ENCODE data around the gene U2AF2. TPM values are rescaled to one million over a fixed set of nuclear protein-coding genes. Genes with fewer than 3 reads are reported as not detected.

The U2AF2 gene
- total RNA-seq, 1 experiment from 2014 or later: 139 TPM

DNA sequence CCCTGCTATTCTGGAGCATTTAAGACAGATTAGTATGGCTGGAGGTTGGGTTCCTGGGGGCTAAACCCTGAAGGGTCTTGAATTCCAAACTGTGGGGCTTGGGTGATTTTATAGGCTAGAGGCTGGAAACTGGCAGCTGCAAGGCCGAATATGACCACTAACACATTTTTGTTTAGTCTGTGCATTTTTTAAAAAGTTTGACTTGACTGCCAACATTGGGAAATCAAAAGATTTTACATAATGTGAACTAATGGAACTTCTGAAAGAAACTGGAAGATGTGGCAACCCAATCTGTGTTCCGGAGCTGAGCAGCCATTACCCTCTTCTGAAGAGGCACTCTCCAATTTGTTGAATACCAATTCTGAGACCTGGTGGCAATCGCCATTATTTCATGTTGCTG lies 35.5 kb upstream of the U2AF2 start:
- in situ Hi-C loops (cut with HindIII; ENCODE audit: low pct_unique_long_range_greater_than_20kb, low sequenced_read_pairs): no loop called here
- DNase-seq (ENCODE audit: low read depth, low spot score): no peak

DNA sequence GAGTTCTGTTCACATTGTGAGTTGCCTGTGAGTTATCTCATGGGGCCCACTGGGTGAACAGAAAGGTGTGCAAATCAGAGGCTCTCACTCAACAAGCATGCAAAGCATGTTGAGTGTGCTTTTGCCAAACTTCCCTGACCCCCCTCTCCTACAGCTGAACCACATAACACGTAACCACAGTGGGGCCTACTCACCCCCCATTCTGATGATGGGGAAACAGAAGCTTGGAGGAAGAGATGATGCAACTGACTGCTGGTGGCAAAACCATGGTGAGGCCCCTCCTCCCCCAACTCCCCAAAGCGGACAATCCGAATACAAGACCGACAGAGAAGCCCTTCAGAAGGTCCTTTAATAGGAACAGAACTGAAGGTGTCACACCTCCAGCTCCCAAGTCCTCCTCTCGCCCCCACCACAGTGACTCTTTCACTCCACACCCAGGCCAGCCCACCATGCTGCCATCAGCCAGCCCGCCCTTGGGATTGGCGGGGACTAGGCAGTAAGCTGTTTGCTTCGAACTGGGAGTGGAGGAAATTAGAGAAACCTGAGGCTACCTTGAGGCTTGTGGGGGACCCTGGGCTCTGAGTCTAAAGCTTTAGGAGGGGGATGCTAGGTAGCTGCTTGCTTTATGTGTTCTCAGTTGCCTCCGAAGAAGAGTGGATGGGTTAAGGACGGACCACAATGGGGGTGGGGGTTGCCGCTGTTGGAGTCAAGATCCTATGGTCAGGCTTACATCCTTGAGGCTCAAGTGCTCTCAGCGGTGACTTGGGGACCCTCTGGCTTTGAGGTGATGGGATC lies 34.2 kb upstream of the U2AF2 start:
- in situ Hi-C loops (cut with HindIII; ENCODE audit: low pct_unique_long_range_greater_than_20kb, low sequenced_read_pairs): no loop called here
- no peak for DNase-seq (ENCODE audit: low read depth, low spot score)

DNA sequence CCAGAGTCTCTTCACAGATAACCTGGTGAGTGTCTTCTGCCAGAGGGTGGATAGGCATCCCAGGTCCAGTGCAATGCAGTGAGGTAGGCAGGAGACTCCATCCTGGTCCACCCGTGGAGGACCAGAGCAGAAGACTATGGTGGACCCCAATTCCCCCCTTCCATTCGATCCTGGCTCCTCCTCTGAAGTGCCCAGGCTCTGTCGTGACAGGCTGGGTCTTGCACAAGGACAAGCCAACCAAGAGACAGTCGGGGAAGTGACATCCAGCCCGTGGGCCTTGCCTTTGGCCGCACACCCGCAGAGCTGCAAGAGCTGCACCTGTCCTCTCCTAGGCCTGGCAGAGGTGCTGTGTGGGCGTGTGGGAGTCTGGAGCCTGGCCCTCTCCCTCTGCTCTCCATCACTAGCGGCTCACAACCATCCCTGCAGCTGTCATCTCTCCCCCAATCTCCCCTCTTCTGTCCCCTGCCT lies 33.6 kb upstream of the U2AF2 start:
- no peak for DNase-seq (ENCODE audit: low read depth, low spot score)
- in situ Hi-C loops (cut with HindIII; ENCODE audit: low pct_unique_long_range_greater_than_20kb, low sequenced_read_pairs): no loop called here

DNA sequence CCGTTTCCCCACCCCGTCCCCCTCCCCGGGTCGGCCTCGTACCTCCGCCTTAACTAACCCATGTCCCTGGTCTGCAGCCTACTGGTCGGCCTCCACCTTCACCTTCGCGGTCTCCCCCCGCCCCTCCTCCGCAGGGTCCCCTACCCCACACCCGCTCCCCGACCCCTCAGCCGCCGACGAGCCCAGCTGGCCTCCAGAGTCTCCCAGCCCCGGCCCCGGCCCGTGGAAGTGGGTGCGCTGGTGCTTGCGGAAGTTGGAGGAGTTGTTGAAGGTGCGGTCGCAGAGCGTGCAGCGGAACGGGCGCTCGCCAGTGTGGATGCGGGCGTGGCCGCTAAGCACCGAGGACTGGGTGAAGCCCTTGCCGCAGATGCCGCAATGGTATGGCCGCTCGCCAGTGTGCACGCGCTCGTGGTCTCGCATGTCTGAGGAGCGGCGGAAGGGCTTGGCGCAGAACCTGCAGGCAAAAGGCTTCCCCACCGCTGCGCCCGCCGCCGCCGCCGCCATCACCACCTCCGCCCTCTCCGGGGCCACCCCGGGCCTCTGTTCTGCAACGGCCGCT lies 33.1 kb upstream of the U2AF2 start:
- in situ Hi-C loops (cut with HindIII; ENCODE audit: low pct_unique_long_range_greater_than_20kb, low sequenced_read_pairs): no loop called here
- DNase-seq (ENCODE audit: low read depth, low spot score): no peak

DNA sequence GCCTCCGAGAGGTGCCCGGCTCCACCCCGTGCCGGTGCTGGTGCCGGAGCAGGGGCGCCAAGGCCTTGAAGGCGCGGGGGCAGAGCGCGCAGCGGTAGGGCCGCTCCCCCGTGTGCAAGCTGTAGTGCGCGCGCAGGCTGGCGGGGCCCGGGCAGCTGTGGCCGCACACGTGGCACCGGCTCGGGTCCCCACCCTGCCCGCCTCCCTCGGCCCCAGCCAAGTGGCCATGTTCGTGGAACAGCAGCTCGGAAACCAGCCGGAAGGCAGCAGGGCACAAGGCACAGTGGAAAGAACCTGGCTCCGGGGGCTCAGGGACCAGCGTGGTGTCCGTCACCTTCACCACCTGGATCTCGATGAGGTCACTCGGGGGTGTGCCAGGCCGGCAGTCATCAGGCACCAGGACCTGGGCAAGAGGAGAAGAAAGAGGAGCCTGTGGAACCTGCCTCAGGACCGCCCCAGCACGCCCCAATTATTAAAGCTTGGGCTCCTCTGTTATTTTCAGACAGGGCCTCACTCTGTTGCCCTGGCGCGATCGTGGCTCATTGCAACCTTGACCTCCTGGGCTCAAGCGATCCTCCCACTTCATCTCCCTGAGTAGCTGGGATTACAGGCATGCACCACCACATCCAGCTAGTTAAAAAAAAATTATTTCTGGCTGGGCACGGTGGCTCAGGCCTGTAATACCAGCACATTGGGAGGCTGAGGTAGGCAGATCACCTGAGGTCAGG lies 32.4 kb upstream of the U2AF2 start:
- in situ Hi-C loops (cut with HindIII; ENCODE audit: low pct_unique_long_range_greater_than_20kb, low sequenced_read_pairs): no loop called here

DNA sequence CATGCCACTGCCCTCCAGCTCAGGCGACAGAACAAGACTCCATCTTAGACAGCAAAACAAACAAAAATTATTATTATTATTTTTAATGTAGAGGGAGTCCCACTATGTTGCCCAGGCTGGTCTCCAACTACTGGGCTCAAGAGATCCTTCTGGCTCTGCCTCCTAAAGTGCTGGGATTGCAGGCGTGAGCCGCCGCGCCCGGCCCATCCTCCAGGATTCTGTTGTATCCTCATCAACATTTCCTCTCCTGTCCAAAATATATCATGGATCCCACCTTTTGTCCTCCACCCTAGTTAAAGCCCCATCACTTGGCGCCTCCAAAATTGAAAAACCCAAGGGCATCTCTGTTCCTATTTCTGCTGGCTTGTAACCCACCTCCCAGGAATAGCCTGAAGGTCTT lies 31.7 kb upstream of the U2AF2 start:
- in situ Hi-C loops (cut with HindIII; ENCODE audit: low pct_unique_long_range_greater_than_20kb, low sequenced_read_pairs): no loop called here
- DNase-seq (ENCODE audit: low read depth, low spot score): no peak

More for the DNA sequence above, 32.4 kb upstream of the U2AF2 start:
- DNase-seq (ENCODE audit: low read depth, low spot score): no peak

DNA sequence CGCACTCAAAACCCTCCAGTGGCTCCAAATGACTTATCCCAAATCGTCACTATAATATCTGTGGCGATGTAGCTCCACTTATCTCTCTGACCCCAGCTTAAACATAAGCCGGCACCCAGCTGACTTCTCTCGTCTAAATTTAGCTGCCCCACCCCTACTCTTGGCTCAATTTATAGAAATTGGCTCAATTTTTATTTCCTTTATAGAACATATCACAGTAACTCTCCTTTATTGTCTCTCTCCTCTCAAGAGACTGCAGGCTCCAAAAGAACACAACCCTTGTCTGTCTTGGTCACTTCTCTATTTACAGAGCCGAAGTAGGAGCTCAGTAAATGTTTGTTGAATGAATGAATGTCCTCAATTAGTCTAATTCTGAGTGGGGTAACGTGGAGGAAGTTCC lies 31.3 kb upstream of the U2AF2 start:
- no peak for DNase-seq (ENCODE audit: low read depth, low spot score)

DNA sequence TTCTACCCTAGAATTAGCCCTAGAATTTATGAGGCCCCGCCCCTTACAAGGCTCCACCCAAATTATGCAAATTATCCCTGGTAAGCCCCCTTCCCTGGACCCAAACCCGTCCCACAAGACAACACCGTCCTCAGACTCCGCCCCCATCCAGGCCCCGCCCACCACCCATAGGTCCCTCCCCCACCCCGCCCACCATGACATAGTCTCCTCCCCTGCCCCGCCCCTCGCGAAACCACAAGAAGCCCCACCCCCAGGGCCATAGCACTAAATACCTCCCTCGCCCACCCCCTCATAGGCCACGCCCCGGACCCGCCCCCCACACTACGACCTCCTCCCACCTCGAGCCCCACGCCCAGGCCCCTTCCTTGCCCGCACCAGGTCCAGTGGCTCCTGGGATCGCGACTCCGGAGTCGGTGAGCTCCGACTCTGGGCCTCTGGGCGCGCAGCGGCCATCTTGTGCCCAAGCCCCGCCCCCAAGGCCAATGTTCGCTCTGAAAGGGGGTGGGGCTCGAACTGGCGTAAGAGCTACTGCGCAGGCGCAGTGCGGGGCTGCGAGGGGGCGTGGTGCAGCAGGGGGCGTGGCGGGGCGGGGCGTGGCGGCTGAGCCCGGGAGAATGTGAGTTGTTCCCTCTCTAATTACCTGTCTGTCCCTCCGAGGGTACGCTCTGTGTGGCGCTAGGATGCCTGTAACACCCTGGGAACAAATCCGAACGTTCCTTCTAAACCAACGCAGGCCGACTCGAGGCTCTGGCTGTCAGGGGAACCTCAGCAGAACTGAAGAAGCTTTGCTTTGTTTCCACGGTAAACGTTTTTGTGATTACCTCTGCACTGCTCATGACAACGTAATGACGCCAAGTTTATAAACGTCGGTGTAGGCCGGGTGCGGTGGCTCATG lies 30.5 kb upstream of the U2AF2 start, which contains the start of gene ZNF784:
Gene ZNF784 (minus strand): TSS at position 458 of the 895 bp plus-strand sequence. CDS start 5 bp downstream, at position 453.
- in situ Hi-C loops (cut with HindIII; ENCODE audit: low pct_unique_long_range_greater_than_20kb, low sequenced_read_pairs): no loop called here
- DNase-seq (ENCODE audit: low read depth, low spot score): peak; percentile 88

More for the DNA sequence above, 31.3 kb upstream of the U2AF2 start:
- in situ Hi-C loops (cut with HindIII; ENCODE audit: low pct_unique_long_range_greater_than_20kb, low sequenced_read_pairs): no loop called here

DNA sequence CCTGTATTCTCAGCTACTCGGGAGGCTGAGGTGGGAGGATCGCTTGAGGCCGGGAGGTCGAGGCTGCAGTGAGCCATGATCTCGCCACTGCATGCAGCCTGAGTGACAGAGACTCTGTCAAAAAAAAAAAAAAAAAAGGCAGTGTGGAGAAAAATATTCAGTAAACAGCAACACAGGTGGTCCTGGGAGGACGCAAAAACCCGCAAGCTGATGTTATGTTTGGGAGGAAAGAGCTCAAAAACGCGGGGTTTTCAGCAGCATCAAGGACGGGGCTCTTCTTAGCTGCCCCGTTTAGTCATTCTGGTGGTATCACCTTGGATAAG lies 29.9 kb upstream of the U2AF2 start:
- in situ Hi-C loops (cut with HindIII; ENCODE audit: low pct_unique_long_range_greater_than_20kb, low sequenced_read_pairs): no loop called here
- no peak for DNase-seq (ENCODE audit: low read depth, low spot score)

DNA sequence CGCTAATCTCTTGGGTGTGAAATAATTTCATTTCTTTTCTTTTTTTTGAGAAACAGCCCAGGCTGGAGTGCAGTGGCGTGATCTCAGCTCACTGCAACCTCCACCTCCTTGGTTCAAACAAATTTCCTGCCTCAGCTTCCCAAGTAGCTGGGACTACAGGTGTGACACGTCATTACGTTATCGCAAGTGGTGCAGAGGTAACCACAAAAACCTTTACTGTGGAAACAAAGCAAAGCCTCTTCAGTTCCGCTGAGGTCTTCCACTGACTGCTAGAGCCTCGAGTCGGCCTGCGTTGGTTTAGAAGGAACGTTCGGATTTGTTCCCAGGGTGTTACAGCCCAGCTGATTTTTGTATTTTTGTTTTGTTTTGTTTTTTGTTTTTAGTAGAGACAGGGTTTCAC lies 28.5 kb upstream of the U2AF2 start:
- in situ Hi-C loops (cut with HindIII; ENCODE audit: low pct_unique_long_range_greater_than_20kb, low sequenced_read_pairs): no loop called here

DNA sequence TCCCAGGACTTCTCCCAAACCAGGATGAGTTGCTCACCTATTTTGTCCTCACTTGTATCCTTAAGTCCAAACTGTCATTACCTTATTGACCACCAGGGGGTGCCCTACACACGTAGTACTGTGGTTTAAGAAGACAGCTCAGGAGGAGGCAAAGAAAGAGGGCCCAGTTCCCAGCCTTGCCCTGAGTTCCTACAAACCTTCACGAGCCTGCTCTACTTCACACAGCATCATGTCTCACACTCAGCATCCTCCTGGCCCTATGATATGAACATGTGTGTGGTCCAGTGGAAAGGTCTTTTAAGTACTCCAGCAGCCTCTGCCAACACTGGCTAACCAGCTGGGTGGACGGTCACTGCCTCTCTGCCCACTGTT lies 22.4 kb upstream of the U2AF2 start:
- DNase-seq (ENCODE audit: low read depth, low spot score): peak; percentile 92
- in situ Hi-C loops (cut with HindIII; ENCODE audit: low pct_unique_long_range_greater_than_20kb, low sequenced_read_pairs): no loop called here

More for the DNA sequence above, 28.5 kb upstream of the U2AF2 start:
- no peak for DNase-seq (ENCODE audit: low read depth, low spot score)

DNA sequence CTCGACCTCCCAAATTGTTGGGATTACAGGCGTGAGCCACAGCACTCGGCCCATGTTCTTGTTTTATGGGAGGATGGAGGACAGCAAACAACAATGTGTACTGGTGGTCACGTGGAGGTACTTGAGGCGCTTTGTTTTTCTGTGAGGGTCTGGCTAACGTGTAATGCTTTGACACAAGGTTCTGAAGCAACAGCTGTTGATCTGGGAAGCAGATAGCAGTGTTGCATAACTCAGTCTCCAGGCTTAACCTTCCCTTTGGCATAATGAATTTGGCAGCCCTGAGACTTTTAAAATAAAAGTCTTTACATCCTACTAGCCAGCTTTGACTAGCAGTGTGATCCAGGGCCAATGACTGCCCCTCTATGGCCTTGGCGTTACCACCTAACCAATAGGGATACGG lies 21.0 kb upstream of the U2AF2 start:
- in situ Hi-C loops (cut with HindIII; ENCODE audit: low pct_unique_long_range_greater_than_20kb, low sequenced_read_pairs): no loop called here
- DNase-seq (ENCODE audit: low read depth, low spot score): no peak

DNA sequence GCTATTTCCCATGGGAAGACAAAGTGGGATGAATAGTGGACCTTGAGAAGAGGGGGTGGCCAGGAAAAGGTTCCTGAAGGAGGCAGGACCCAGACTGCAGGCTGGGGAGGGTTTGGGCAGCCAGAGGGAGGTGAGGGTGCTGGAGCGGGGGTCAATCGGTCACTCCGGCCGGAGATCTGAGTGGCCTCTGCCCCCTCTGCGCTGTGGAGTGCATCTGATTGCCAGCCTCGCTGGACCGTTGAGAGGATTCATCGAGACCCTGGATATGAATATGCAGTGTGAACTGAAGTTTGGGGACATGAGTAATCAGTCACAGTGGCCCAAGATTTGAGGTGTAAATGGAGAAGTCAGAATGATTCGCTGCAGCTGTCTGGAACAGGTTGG lies 19.5 kb upstream of the U2AF2 start:
- DNase-seq (ENCODE audit: low read depth, low spot score): no peak
- in situ Hi-C loops (cut with HindIII; ENCODE audit: low pct_unique_long_range_greater_than_20kb, low sequenced_read_pairs): no loop called here

DNA sequence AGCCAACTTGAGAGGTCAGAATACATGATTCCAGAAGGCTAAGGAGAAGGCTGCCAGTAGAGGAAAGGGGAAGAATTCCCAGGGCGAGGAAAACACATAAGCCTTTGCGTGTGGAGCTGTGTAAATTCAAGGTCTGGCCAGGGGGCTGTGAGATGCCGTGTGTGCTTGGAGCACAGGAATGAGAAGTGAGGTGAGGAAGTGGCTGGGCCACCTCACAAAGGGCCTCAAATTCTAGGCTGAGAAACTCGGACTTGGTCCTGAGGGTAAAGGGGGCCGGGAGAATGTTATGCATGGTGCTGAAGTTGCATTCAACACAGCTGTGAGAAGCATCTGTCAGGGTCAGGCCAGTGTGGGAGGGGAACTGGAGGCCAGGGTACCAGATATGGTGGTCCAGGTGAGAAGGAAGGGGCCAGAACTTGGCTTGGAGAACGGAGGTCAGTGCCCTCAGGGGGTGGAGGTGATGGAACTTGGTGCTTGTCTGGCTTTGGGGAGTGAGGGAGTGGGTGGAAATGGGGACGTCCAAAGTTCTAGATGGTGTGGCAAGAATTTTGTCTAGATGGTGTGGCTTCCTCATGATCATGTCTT lies 18.9 kb upstream of the U2AF2 start:
- in situ Hi-C loops (cut with HindIII; ENCODE audit: low pct_unique_long_range_greater_than_20kb, low sequenced_read_pairs): no loop called here
- no peak for DNase-seq (ENCODE audit: low read depth, low spot score)

DNA sequence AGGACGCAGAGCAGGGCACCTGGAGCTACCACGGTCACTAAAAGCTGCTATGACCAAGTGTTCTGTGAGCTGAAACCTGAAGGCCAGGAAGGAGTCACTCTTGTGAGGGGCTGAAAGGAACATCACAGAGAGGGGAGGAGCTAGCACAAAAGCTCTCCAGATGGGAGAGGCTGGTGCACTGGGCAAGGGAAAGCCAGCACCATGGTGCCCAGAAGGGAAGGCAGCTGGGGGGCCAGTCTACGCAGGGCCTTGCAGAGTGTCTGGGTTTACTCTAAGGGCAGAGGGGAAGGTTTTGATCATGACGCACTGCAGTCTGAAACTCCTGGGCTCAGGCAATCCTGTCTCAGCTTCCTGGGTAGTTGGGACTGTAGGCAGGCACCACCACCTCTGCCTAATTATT lies 18.1 kb upstream of the U2AF2 start:
- in situ Hi-C loops (cut with HindIII; ENCODE audit: low pct_unique_long_range_greater_than_20kb, low sequenced_read_pairs): no loop called here
- DNase-seq (ENCODE audit: low read depth, low spot score): no peak

DNA sequence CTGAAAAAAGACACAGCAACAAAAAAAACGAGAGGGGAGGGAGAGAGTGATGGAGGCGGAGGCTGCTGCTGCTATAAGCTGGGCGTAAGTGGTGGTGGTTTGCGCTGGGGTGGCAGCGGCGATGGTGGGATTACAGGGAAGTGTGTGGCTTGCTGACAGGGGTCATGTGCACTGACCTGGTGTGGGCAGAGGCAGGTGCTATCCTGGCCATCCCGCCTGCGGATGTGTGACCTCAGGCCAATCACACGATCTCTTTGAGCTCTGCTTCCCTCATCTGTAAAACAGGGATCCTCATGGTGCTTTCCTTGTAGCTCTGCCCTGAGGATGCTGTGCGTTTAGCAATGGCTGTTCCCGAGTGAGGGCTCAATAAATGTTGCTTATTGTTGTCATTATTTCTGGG lies 17.3 kb upstream of the U2AF2 start:
- in situ Hi-C loops (cut with HindIII; ENCODE audit: low pct_unique_long_range_greater_than_20kb, low sequenced_read_pairs): no loop called here
- no peak for DNase-seq (ENCODE audit: low read depth, low spot score)

DNA sequence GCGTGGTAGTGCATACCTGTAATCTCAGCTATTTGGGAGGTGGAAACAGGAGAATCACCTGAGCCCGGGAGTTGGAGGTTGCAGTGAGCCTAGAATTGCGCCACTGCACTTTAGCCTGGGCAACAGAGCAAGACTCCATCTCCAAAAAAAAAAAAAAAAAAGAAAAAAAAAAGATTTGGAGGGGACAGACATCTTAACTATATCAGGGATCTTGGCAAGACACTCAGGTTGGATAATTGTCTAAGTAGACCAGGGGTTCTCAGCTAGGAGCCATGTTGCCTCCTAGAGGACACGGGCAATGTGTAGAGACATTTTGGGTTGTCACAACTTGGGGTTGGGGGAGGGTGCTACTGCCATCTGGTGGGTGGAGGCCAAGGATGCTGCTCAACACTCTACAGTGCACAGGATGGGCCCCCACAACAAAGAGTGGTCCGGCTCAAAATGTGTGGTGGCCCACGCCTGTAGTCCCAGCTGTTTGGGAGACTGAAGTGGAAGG lies 15.9 kb upstream of the U2AF2 start:
- in situ Hi-C loops (cut with HindIII; ENCODE audit: low pct_unique_long_range_greater_than_20kb, low sequenced_read_pairs): no loop called here
- DNase-seq (ENCODE audit: low read depth, low spot score): peak; percentile 72

Data from SK-MEL-5 (cell line).